Activated T-cell treated with anti-CD3 and anti-CD28 coated beads, Interleukin-2, amount 50 U/mL, for 72 hours (primary cell): Measurements from ENCODE around the gene APOBEC3C. TPM values are rescaled to one million over a fixed set of nuclear protein-coding genes. Genes with fewer than 3 reads are reported as not detected.
"Not testable (repeated sequence)": the region's sequence is repeated elsewhere in the genome, so short reads cannot be mapped to it uniquely, and the experiment has no call there.

Experiments
- ATAC-seq, 2 donors: fragments of 150-1000 bp; cut with Tn5 transposase; replicated peaks in 1 of 2; 2 replicates each; pipeline ENCODE4 v1.10.0; 2021; ENCODE audit warnings: moderate library complexity in 2 of 2, mild to moderate bottlenecking in 1 of 2
- DNase-seq, 2 donors: peaks; one replicate each; pipeline ENCODE4 v3.0.0; 2021 to 2022; ENCODE audit warnings: mixed read lengths in 1 of 2
- H3K27ac Mint-ChIP-seq: one replicate; pipeline ENCODE4 v1.8.0; 2022; ENCODE audit warnings: mild to moderate bottlenecking, moderate library complexity, mixed read lengths
- H3K27me3 Mint-ChIP-seq: one replicate; pipeline ENCODE4 v1.8.0; 2022; ENCODE audit warnings: low read depth, mixed read lengths
- H3K36me3 Mint-ChIP-seq, 2 donors: one replicate each; pipeline ENCODE4 v1.8.0; 2022; ENCODE audit warnings: mixed read lengths in 2 of 2, mild to moderate bottlenecking in 1 of 2; ENCODE audit not compliant: insufficient read depth in 2 of 2
- H3K4me1 Mint-ChIP-seq: one replicate; pipeline ENCODE4 v1.8.0; 2022; ENCODE audit warnings: low read depth, mixed read lengths
- H3K4me3 Mint-ChIP-seq, 2 donors: one replicate each; pipeline ENCODE4 v1.8.0; 2022; ENCODE audit warnings: mild to moderate bottlenecking in 2 of 2, mixed read lengths in 2 of 2, moderate library complexity in 2 of 2
- H3K9me3 Mint-ChIP-seq, 2 donors: one replicate each; pipeline ENCODE4 v1.8.0; 2022; ENCODE audit warnings: mixed read lengths in 2 of 2
- total RNA-seq, 2 donors: library from RNA; stranded (reverse); gene quantifications; one replicate each; pipeline ENCODE4 v1.2.3, GENCODE V29; 2022

APOBEC3C gene
- total RNA-seq, 2 donors from 2014 or later: 143 to 147 TPM

DNA sequence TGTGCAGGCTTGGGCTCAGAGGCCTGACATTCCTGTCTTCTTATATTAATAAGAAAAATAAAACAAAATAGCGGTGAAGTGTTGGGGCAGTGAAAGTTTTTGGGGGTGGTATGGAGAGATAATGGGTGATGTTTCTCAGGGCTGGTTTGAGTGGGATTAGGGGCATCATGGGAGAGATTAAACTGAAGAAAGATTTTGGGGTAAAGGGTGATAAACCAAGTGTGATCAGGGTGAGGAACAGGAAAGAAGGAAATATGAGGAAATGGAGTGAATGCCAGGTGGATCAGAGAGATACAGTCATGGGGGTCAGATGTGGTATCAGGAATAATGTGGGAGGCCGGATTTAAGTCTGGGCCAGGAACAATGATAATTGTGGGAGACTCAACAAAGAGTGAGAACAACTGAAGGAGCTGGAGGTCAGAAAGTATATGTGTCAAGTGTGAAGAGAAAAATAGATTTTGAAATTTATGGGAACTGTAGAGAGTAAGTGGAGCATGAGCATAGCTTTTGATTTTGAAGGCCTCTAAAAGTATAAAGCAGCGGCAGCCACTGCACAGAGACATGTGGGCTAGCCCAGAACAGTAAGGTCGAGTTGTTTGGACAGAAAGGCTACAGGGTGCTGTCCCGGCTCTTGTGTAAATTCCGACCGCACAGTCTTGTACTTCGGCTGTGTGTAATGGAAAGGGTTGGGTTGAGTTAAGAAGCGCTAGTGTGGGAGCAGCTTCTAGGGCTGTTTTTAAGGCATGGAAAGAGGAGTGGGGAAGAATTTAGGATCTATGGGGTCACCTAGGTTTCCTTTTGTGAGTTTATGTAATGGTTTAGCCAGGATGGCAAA lies 52.6 kb downstream of the APOBEC3C start:
- peak in 1 of 2 donors; percentile 1 for ATAC-seq
- H3K4me1 Mint-ChIP-seq: peaks cover 18% of the 10 kb centered on the region
- not testable (repeated sequence) for H3K27me3 Mint-ChIP-seq, H3K36me3 Mint-ChIP-seq, H3K9me3 Mint-ChIP-seq, H3K4me3 Mint-ChIP-seq, DNase-seq, H3K27ac Mint-ChIP-seq

DNA sequence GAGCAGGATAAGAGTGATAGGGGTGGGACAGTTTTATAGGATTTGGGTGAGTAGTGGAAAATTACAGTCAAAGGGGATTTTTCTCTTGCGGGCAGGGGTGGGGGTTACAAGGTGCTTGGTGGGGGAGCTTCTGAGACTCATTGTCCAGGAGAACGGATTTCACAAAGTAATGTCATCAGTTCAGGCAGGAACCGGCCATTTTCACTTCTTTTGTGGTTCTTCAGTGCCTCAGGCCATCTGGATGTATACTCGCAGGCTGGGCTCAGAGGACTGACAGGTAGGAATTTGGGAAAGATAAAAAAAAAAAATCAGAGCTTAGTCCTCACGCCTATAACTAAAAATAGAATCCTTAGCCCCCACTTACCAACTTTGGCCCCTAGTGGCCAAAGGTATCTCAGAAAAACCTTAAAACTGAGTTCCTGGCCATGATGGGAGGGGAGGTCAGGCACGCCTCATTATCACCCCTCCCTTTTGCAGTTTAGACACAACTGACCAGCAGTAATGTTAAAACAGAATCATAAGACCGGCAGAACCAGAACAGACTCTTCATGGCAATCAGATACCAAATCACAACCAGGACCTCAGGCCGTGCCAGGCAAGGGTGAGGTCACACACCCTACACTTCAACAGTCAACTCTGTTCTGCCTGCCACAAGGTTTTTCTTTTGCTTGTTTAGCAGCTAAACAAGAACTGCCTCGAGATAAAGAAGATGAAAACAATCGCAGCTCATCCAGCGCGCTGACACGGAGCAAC lies 54.2 kb downstream of the APOBEC3C start:
- H3K9me3 Mint-ChIP-seq: no peaks in the 10 kb centered on the region

More for the DNA sequence above, 54.2 kb downstream of the APOBEC3C start:
- Mint-ChIP-seq H3K36me3 (no peaks in the 10 kb centered on the region), H3K27ac (no peak overlapping the region), H3K4me1 (peaks cover 18% of the 10 kb centered on the region), H3K4me3 (no peak overlapping the region), H3K27me3 (no peaks in the 10 kb centered on the region)
- DNase-seq (no peak), ATAC-seq (no peak)

Other genes with a start within 250 kb of the APOBEC3C start
- gene DNAL4, start 220.1 kb upstream of the APOBEC3C start, total RNA-seq: 10 to 100 TPM; 10.6 to 16.6 TPM
- gene NPTXR, start 170.2 kb upstream of the APOBEC3C start, total RNA-seq: 1 to 10 TPM; 6.3 to 6.4 TPM
- gene CBX6, start 142.0 kb upstream of the APOBEC3C start, total RNA-seq: 100 to 1,000 TPM; 116 to 124 TPM
- gene APOBEC3A, start 56.6 kb upstream of the APOBEC3C start, total RNA-seq: under 1 TPM in 1 of 2 donors, not detected in 1; 0.37 TPM
- 10 to 100 TPM; 27.1 to 44.7 TPM for gene APOBEC3B, start 31.9 kb upstream of the APOBEC3C start, total RNA-seq
- gene APOBEC3D, start 6.9 kb downstream of the APOBEC3C start, total RNA-seq: 10 to 100 TPM; 33.9 to 43.0 TPM
- 10 to 100 TPM; 44.8 to 49.0 TPM for gene APOBEC3F, start 26.6 kb downstream of the APOBEC3C start, total RNA-seq
- 100 to 1,000 TPM in 1 of 2 donors, 10 to 100 TPM in 1; 77.8 to 115 TPM for gene APOBEC3G, start 63.0 kb downstream of the APOBEC3C start, total RNA-seq
- 10 to 100 TPM; 21.9 to 24.4 TPM for gene APOBEC3H, start 83.0 kb downstream of the APOBEC3C start, total RNA-seq
- 10 to 100 TPM; 41.5 to 61.0 TPM for gene CBX7, start 138.4 kb downstream of the APOBEC3C start, total RNA-seq
- gene PDGFB, start 230.7 kb downstream of the APOBEC3C start, total RNA-seq: 1 to 10 TPM; 2.9 to 4.6 TPM